HCT116 (cell line): ENCODE measurements around the gene WSCD2. TPM values are rescaled to one million over a fixed set of nuclear protein-coding genes. Genes with fewer than 3 reads are reported as not detected.

Experiments
- ATAC-seq: fragments of 200-7000 bp; cut with Tn5 transposase; 2 replicates; pipeline ENCODE4 v1.9.1; 2020; ENCODE audit warnings: mild to moderate bottlenecking, moderate library complexity
- BruUV-seq: library from RNA; stranded (reverse); fragments of 400-500 nt; replicated peaks from 2 replicates; lab custom pipeline; 2021; lab: Mats Ljungman, UMichigan
- CTCF ChIA-PET: fragments of 300-600 bp; sonication (Branson Sonifier 250); formaldehyde crosslinking; loops from one replicate; lab custom pipeline; 2021; ENCODE audit warnings: antibody characterized with exemption; lab: Charles Lee
- POLR2A ChIA-PET: fragments of 300-600, 350-600 bp; sonication (Branson Sonifier 250); formaldehyde crosslinking; loops from one replicate; lab custom pipeline; 2021; ENCODE audit warnings: antibody characterized with exemption; lab: Charles Lee
- RAD21 ChIA-PET, 2 experiments: fragments of 300-600 bp; sonication (Branson Sonifier 250); formaldehyde crosslinking; loops; one replicate each; lab custom pipeline; 2023; ENCODE audit warnings: low total read pairs in 2 of 2; ENCODE audit not compliant: uncharacterized antibody in 2 of 2, unreplicated experiment in 2 of 2, low non-redundant PET in 1 of 2; lab: Charles Lee
- DNase-seq: peaks from one replicate; pipeline ENCODE4 v3.0.0-alpha.2; 2010; ENCODE audit warnings: low read depth, low spot score
- H2AFZ ChIP-seq: fragments of 200-600 bp; shearing (Covaris generic), sonication (generic); 2 replicates; pipeline ENCODE4 v1.6.1; 2017; ENCODE audit warnings: low read depth, mixed run types, mixed read lengths, antibody characterized with exemption, low read length; ENCODE audit not compliant: poor library complexity, severe bottlenecking
- H3K27ac ChIP-seq: 2 replicates; pipeline ENCODE4 v1.5.1; 2012; ENCODE audit warnings: low read depth, low read length
- H3K27me3 ChIP-seq: fragments of 200-600 bp; sonication (generic); 2 replicates; pipeline ENCODE4 v1.6.1; 2016; ENCODE audit warnings: mixed run types, low read length, mixed read lengths; ENCODE audit not compliant: insufficient read depth
- H3K36me3 ChIP-seq, 2 experiments: fragments of 200-500 bp in 1 of 2; fragments of 200-600 bp in 1 of 2; sonication (Bioruptor generic) in 1 of 2; sonication (generic) in 1 of 2; 2 replicates each; pipeline versions ENCODE4 v1.5.1 to v1.6.1; 2014 to 2016; ENCODE audit warnings: low read length in 2 of 2, inconsistent platforms in 1 of 2, mixed read lengths in 1 of 2, mixed run types in 1 of 2; ENCODE audit not compliant: insufficient read depth in 2 of 2, control insufficient read depth in 1 of 2
- H3K4me1 ChIP-seq, 2 experiments: fragments of 200-600 bp in 1 of 2; sonication (generic) in 1 of 2; 2 replicates each; pipeline versions ENCODE4 v1.5.1 to v1.6.1; 2012 to 2017; ENCODE audit warnings: low read length in 2 of 2, inconsistent platforms in 1 of 2, mild to moderate bottlenecking in 1 of 2, mixed read lengths in 1 of 2, mixed run types in 1 of 2, moderate library complexity in 1 of 2; ENCODE audit not compliant: insufficient read depth in 2 of 2, control insufficient read depth in 1 of 2
- H3K4me2 ChIP-seq: fragments of 200-600 bp; sonication (generic); 2 replicates; pipeline ENCODE4 v1.6.1; 2017; ENCODE audit warnings: mixed run types, low read length, mixed read lengths
- H3K4me3 ChIP-seq, 2 experiments: fragments of 200-600 bp in 1 of 2; sonication (generic) in 1 of 2; replicated peaks in 1 of 2; 2 replicates each; pipeline ENCODE4 v1.5.1; 2011 to 2016; ENCODE audit warnings: low read length in 2 of 2, control low read depth in 1 of 2, low read depth in 1 of 2, mild to moderate bottlenecking in 1 of 2, mixed read lengths in 1 of 2, mixed run types in 1 of 2
- H3K79me2 ChIP-seq: fragments of 200-600 bp; sonication (generic); 2 replicates; pipeline ENCODE4 v1.6.1; 2017; ENCODE audit warnings: mild to moderate bottlenecking, mixed run types, low read length, moderate library complexity, mixed read lengths; ENCODE audit not compliant: insufficient read depth
- H3K9ac ChIP-seq: fragments of 200-600 bp; sonication (generic); 2 replicates; pipeline ENCODE4 v1.6.1; 2016; ENCODE audit warnings: low read length, mixed read lengths
- H3K9me2 ChIP-seq: fragments of 200-600 bp; sonication (generic), shearing (Covaris generic); 2 replicates; pipeline ENCODE4 v1.6.1; 2017; ENCODE audit warnings: mixed run types, mild to moderate bottlenecking, moderate library complexity; ENCODE audit not compliant: insufficient read depth
- H3K9me3 ChIP-seq, 2 experiments: fragments of 200-500 bp in 1 of 2; fragments of 200-600 bp in 1 of 2; sonication (Bioruptor generic) in 1 of 2; sonication (generic) in 1 of 2; 2 replicates each; pipeline ENCODE4 v1.6.1; 2014 to 2017; ENCODE audit warnings: low read length in 2 of 2, mixed read lengths in 2 of 2, inconsistent platforms in 1 of 2, low read depth in 1 of 2, mild to moderate bottlenecking in 1 of 2, mixed run types in 1 of 2, moderate library complexity in 1 of 2; ENCODE audit not compliant: control insufficient read depth in 1 of 2, insufficient read depth in 1 of 2
- H4K20me1 ChIP-seq: fragments of 200-600 bp; sonication (generic), shearing (Covaris generic); 2 replicates; pipeline ENCODE4 v1.6.1; 2017; ENCODE audit warnings: mixed run types, mild to moderate bottlenecking, moderate library complexity; ENCODE audit not compliant: insufficient read depth
- CEBPB ChIP-seq: IDR thresholded peaks from 2 replicates; pipeline ENCODE4 v1.6.1; 2012; ENCODE audit warnings: low read depth
- ELF1 ChIP-seq: IDR thresholded peaks from 2 replicates; pipeline ENCODE4 v1.6.1; 2012; ENCODE audit warnings: low read depth, borderline replicate concordance
- FOSL1 ChIP-seq: IDR thresholded peaks from 2 replicates; pipeline ENCODE4 v1.6.1; 2012; ENCODE audit warnings: low read depth
- MAX ChIP-seq: IDR thresholded peaks from 2 replicates; pipeline ENCODE4 v1.6.1; 2012
- POLR2A ChIP-seq: IDR thresholded peaks from 2 replicates; pipeline ENCODE4 v1.7.0; 2011; ENCODE audit warnings: borderline replicate concordance; ENCODE audit not compliant: insufficient read depth, insufficient read length; ENCODE audit errors: extremely low read depth
- POLR2AphosphoS5 ChIP-seq: IDR thresholded peaks from 2 replicates; pipeline ENCODE4 v1.6.1; 2011; ENCODE audit warnings: mild to moderate bottlenecking, low read depth, low read length, moderate library complexity
- REST ChIP-seq: IDR thresholded peaks from 2 replicates; pipeline ENCODE4 v1.6.1; 2012; ENCODE audit warnings: low read depth
- SIN3A ChIP-seq: IDR thresholded peaks from 2 replicates; pipeline ENCODE4 v1.6.1; 2012; ENCODE audit warnings: low read depth
- intact Hi-C: fragments of 100-400 bp; cut with micrococcal nuclease; formaldehyde crosslinking; loops from 2 replicates; pipeline ENCODE4 v1.10.0; 2022
- total RNA-seq: library from RNA; stranded (reverse); gene quantifications from one replicate; pipeline ENCODE4 v1.2.1, GENCODE V29; 2021; ENCODE audit not compliant: unreplicated experiment

Gene WSCD2
- total RNA-seq, 1 experiment from 2014 or later = 0.05 TPM

- H3K79me2 ChIP-seq = no peaks in the 10 kb centered on the region
Measured at GRCh38 chr12:108273217-108273616, 144.1 kb downstream of the WSCD2 start.

More at GRCh38 chr12:108273217-108273616, 144.1 kb downstream of the WSCD2 start:
- Histone ChIP-seq H3K9ac (no peak overlapping the region), H4K20me1 (no peaks in the 10 kb centered on the region), H3K4me3 (no peak overlapping the region), H3K27ac (no peak overlapping the region), H3K27me3 (peaks cover 37% of the 10 kb centered on the region), H3K4me2 (no peak overlapping the region), H3K4me1 (no peaks in the 10 kb centered on the region), H3K9me2 (no peaks in the 10 kb centered on the region), H3K36me3 (no peaks in the 10 kb centered on the region), H3K9me3 (no peaks in the 10 kb centered on the region), H2AFZ (no peak overlapping the region)
- DNase-seq = no peak
- POLR2A ChIA-PET = no interaction called here
- RAD21 ChIA-PET = no interaction called here
- no peak for TF ChIP-seq REST
- no peak for TF ChIP-seq ELF1
- TF ChIP-seq POLR2A = no peak
- no peak for TF ChIP-seq MAX
- TF ChIP-seq CEBPB = no peak
- no peak for TF ChIP-seq FOSL1
- TF ChIP-seq SIN3A = no peak
- TF ChIP-seq POLR2AphosphoS5 = no peak
- intact Hi-C loops = no loop called here
- CTCF ChIA-PET = no interaction called here
- BruUV-seq = no TSS peak
- no peak for ATAC-seq
